ENCODE measurements around the gene RNFT2.

GRCh38 chr12:116694653-116695463 is 43.3 kb upstream of the RNFT2 start:
- TF ChIP-seq, protein P1, sequence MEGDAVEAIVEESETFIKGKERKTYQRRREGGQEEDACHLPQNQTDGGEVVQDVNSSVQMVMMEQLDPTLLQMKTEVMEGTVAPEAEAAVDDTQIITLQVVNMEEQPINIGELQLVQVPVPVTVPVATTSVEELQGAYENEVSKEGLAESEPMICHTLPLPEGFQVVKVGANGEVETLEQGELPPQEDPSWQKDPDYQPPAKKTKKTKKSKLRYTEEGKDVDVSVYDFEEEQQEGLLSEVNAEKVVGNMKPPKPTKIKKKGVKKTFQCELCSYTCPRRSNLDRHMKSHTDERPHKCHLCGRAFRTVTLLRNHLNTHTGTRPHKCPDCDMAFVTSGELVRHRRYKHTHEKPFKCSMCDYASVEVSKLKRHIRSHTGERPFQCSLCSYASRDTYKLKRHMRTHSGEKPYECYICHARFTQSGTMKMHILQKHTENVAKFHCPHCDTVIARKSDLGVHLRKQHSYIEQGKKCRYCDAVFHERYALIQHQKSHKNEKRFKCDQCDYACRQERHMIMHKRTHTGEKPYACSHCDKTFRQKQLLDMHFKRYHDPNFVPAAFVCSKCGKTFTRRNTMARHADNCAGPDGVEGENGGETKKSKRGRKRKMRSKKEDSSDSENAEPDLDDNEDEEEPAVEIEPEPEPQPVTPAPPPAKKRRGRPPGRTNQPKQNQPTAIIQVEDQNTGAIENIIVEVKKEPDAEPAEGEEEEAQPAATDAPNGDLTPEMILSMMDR (IDR thresholded peaks at IDR 0.05): no peak
- TF ChIP-seq EP300 (IDR thresholded peaks at IDR 0.05): no peak
- TF ChIP-seq POLR2A (IDR thresholded peaks at IDR 0.05): no peak

Data from gastroesophageal sphincter (tissue), 3 donors.